A549 (cell line): ENCODE measurements around the gene ABHD12B. TPM values are rescaled to one million over a fixed set of nuclear protein-coding genes. Genes with fewer than 3 reads are reported as not detected.

Experiments used
- ATAC-seq, 2 experiments: fragments of 200-7000 bp in 1 of 2; fragments of >200 bp in 1 of 2; cut with Nextera tagmentation in 1 of 2; cut with Tn5 transposase in 1 of 2; 3 replicates each; pipeline versions ENCODE4 v1.8.0 to v1.9.1; 2018 to 2020; ENCODE audit warnings: mild to moderate bottlenecking in 1 of 2, moderate library complexity in 1 of 2
- CTCF ChIA-PET: fragments of 300-600 bp; sonication (Branson Sonifier 250); formaldehyde crosslinking; extraction: SDS; loops from one replicate; lab custom pipeline; 2021; ENCODE audit warnings: antibody characterized with exemption, inconsistent platforms; lab: Yijun Ruan, JAX
- POLR2A ChIA-PET: fragments of 350-600 bp; formaldehyde crosslinking; extraction: SDS; loops from one replicate; lab custom pipeline; 2021; ENCODE audit warnings: antibody characterized with exemption, inconsistent platforms; lab: Yijun Ruan, JAX
- DNase-seq, 2 experiments: peaks; one replicate each; pipeline versions ENCODE4 v3.0.0 to v3.0.0-alpha.2; 2011 to 2016; ENCODE audit warnings: low read depth in 1 of 2, low spot score in 1 of 2
- FAIRE-seq: peaks from 2 replicates; lab custom pipeline; 2011; peaks lifted over from hg19 to GRCh38; lab: Jason Lieb, UNC
- H3K27ac ChIP-seq, 2 experiments: fragments of >200 bp; sonication (Bioruptor Twin); formaldehyde crosslinking; 3 replicates each; pipeline ENCODE4 v1.5.1; 2016 to 2017
- H3K4me1 ChIP-seq: fragments of >200 bp; sonication (Bioruptor Twin); formaldehyde crosslinking; 3 replicates; pipeline ENCODE4 v1.6.1; 2016
- H3K4me2 ChIP-seq: fragments of >200 bp; sonication (Bioruptor Twin); formaldehyde crosslinking; 3 replicates; pipeline ENCODE4 v1.6.1; 2016
- H3K4me3 ChIP-seq: fragments of >200 bp; sonication (Bioruptor Twin); formaldehyde crosslinking; 3 replicates; pipeline ENCODE4 v1.5.1; 2016
- H3K9me3 ChIP-seq: fragments of >200 bp; sonication (Bioruptor Twin); formaldehyde crosslinking; 3 replicates; pipeline ENCODE4 v1.6.1; 2016
- BHLHE40 ChIP-seq: IDR thresholded peaks from 2 replicates; pipeline ENCODE4 v1.6.1; 2012; ENCODE audit warnings: low read depth, low read length, inconsistent platforms
- EP300 ChIP-seq, 2 experiments: fragments of >200 bp; sonication (Bioruptor Twin); formaldehyde crosslinking; IDR thresholded peaks; 2 replicates in 1 of 2; 3 replicates in 1 of 2; pipeline ENCODE4 v1.6.1; 2016 to 2017
- HDAC2 ChIP-seq: fragments of 200-600 bp; sonication (generic); IDR thresholded peaks from 2 replicates; pipeline ENCODE4 v1.6.1; 2016
- HOXA7 ChIP-seq: fragments of 250-450 bp; sonication (Bioruptor Pico); IDR thresholded peaks from 2 replicates; pipeline ENCODE4 v1.5.0; 2020; ENCODE audit warnings: mild to moderate bottlenecking, moderate library complexity
- MAFK ChIP-seq: fragments of 450-650 bp; IDR thresholded peaks from 2 replicates; pipeline ENCODE4 v1.6.1; 2014; ENCODE audit not compliant: partially characterized antibody
- NPAS2 ChIP-seq: fragments of 250-450 bp; sonication (Bioruptor Pico); IDR thresholded peaks from 2 replicates; pipeline ENCODE4 v1.8.0; 2022; ENCODE audit warnings: mild to moderate bottlenecking, moderate library complexity, borderline replicate concordance
- REST ChIP-seq: fragments of 200-600 bp; sonication (generic); IDR thresholded peaks from 2 replicates; pipeline ENCODE4 v1.6.1; 2016; ENCODE audit warnings: antibody characterized with exemption, mild to moderate bottlenecking, moderate library complexity
- RFX5 ChIP-seq: fragments of 450-650 bp; IDR thresholded peaks from 2 replicates; pipeline ENCODE4 v1.7.1; 2014; ENCODE audit warnings: antibody characterized with exemption, mild to moderate bottlenecking, moderate library complexity
- ZFP36 ChIP-seq: fragments of 450-650 bp; IDR thresholded peaks from 2 replicates; pipeline ENCODE4 v1.6.1; 2014; ENCODE audit warnings: borderline replicate concordance; ENCODE audit not compliant: partially characterized antibody
- WGBS: methylation state at CpG from one replicate; pipeline ENCODE4 v1.1.6; 2017; ENCODE audit errors: missing lambda C conversion rate; 5-methylcytosine and 5-hydroxymethylcytosine counted together
- polyA plus RNA-seq, 4 experiments: library from polyadenylated mRNA; depleted of rRNA in 3 of 4; stranded (reverse); fragments of >200 nt; fragmentation: RNase III in 1 of 4; extraction: RNeasy Plus Mini Kit Qiagen cat#74134 plus additional on column Dnase treatment in 1 of 4; gene quantifications; 2 replicates in 3 of 4; 3 replicates in 1 of 4; pipeline ENCODE4 v1.2.3, GENCODE V29; 2011 to 2017
- small RNA-seq, 6 experiments: library from RNA; depleted of rRNA; stranded (forward); fragments of <200 nt; gene quantifications; one replicate each; pipeline ENCODE3, GENCODE V24; 2012
- TF ChIP-seq, protein P1 (sequence below): fragments of >200 bp; sonication (Bioruptor Twin); formaldehyde crosslinking; IDR thresholded peaks from 3 replicates; pipeline ENCODE4 v1.6.1; 2016

Gene ABHD12B
- polyA plus RNA-seq, 2 of the 4 experiments (the other 2 are of a cell fraction), result not detected

DNA sequence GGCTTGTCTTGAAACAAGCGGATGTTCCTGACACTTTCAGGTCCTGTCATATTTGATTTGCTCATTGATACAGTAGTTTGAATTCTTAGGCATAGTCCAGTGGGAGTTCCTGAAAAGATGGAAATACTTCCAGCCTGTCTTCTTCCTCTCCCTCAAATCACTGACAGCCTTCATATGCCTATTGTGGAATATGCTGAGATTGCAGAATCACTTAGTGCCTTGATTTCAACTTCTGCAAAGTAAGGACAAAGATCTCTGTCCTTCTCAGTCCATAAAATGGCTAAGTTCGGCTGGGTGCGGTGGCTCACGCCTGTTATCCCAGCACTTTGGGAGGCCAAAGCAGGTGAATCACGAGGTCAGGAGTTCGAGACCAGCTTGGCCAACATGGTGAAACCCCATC, 79.2 kb downstream of the ABHD12B start:
- H3K9me3 ChIP-seq, result no peaks in the 10 kb centered on the region
- TF ChIP-seq ZFP36 (no peak), EP300 (IDR thresholded peaks at IDR 0.05) (no peak), MAFK (peak; percentile 97)
- no peak for ATAC-seq
- H3K4me3 ChIP-seq, result no peak overlapping the region
- H3K27ac ChIP-seq, result no peak overlapping the region
- no peak for FAIRE-seq
- ChIA-PET POLR2A (no interaction called here), CTCF (interaction anchor here (0.8 to 1.3 kb wide), 2 partner anchors 16 to 825 kb away, joined by 3 read pairs; no protein-coding TSS in a partner anchor)
- no peak overlapping the region for H3K4me2 ChIP-seq
- H3K4me1 ChIP-seq, result peaks cover 13% of the 10 kb centered on the region
- 96% methylated on average over 6 of the region's 6 CpGs for WGBS
- DNase-seq, result no peak

DNA sequence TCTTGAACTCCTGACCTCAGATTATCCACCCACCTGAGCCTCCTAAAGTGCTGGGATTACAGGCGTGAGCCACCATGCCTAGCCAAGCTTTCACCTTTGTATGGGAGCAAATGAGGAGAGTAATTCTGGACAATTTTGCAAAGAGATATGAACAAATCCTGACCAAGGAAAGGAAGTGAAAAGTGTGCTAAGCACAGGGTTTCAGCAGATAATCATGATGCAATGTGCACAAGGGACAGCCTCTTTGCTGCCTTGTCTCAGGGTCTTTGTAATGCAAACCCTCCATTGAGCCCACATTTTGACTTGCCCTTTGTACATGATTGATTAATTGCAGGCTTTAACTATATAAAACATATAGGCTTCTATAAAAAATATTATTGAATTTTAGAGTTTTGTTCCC, 81.6 kb downstream of the ABHD12B start:
- TF ChIP-seq NPAS2 (CRISPR knock-in tag), result no peak
- TF ChIP-seq MAFK, result no peak
- no peak for TF ChIP-seq RFX5
- TF ChIP-seq HDAC2, result no peak
- TF ChIP-seq BHLHE40, result no peak
- TF ChIP-seq REST, result no peak
- no peak for TF ChIP-seq HOXA7 (CRISPR knock-in tag)
- TF ChIP-seq, protein P1, sequence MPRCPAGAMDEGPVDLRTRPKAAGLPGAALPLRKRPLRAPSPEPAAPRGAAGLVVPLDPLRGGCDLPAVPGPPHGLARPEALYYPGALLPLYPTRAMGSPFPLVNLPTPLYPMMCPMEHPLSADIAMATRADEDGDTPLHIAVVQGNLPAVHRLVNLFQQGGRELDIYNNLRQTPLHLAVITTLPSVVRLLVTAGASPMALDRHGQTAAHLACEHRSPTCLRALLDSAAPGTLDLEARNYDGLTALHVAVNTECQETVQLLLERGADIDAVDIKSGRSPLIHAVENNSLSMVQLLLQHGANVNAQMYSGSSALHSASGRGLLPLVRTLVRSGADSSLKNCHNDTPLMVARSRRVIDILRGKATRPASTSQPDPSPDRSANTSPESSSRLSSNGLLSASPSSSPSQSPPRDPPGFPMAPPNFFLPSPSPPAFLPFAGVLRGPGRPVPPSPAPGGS, result no peak
- ChIA-PET POLR2A (interaction anchor here (3.2 kb wide), 1 partner anchor 10 kb away, joined by 21 read pairs; the partner anchor contains the start of gene PYGL), CTCF (interaction anchor here (0.7 to 3.4 kb wide), 9 partner anchors 8 to 286 kb away, joined by 3 to 29 read pairs (median 4); partner anchors contain the start of genes PYGL and TMX1)
- no peak overlapping the region; a peak in 1 of 6 replicates for H3K27ac ChIP-seq
- DNase-seq (no peak), ATAC-seq (no peak), FAIRE-seq (no peak)
- H3K9me3 ChIP-seq, result no peaks in the 10 kb centered on the region
- H3K4me3 ChIP-seq, result no peak overlapping the region
- H3K4me1 ChIP-seq, result peaks cover 17% of the 10 kb centered on the region
- no peak overlapping the region for H3K4me2 ChIP-seq
- 95% methylated on average over 1 of the region's 1 CpG for WGBS

Small RNA genes within 50 kb of the gene (small RNA-seq; reads per million reads assigned to genes)
- gene RF00593, result 0 reads per million in 6 experiments

Other genes starting within 250 kb of the ABHD12B start
- gene SAV1, start 203.7 kb upstream of the ABHD12B start, polyA plus RNA-seq (2011; rRNA removed), result 20.1 and 20.3 TPM in 2 replicates
- gene SAV1, start 203.7 kb upstream of the ABHD12B start, polyA plus RNA-seq (2017; fragmentation: RNase III; extraction: RNeasy Plus Mini Kit Qiagen cat#74134 plus additional on column Dnase treatment), result 17.5 to 20.3 TPM (median 18.2 TPM) in 3 replicates
- 19.5 and 20.5 TPM in 2 replicates for gene NIN, start 40.9 kb upstream of the ABHD12B start, polyA plus RNA-seq (2011; rRNA removed)
- gene NIN, start 40.9 kb upstream of the ABHD12B start, polyA plus RNA-seq (2017; fragmentation: RNase III; extraction: RNeasy Plus Mini Kit Qiagen cat#74134 plus additional on column Dnase treatment), result 11.8 to 12.6 TPM (median 12.4 TPM) in 3 replicates
- 119 and 122 TPM in 2 replicates for gene PYGL, start 72.4 kb downstream of the ABHD12B start, polyA plus RNA-seq (2011; rRNA removed)
- gene PYGL, start 72.4 kb downstream of the ABHD12B start, polyA plus RNA-seq (2017; fragmentation: RNase III; extraction: RNeasy Plus Mini Kit Qiagen cat#74134 plus additional on column Dnase treatment), result 95.9 to 112 TPM (median 112 TPM) in 3 replicates
- gene TRIM9, start 223.1 kb downstream of the ABHD12B start, polyA plus RNA-seq (2011; rRNA removed), result 21.2 and 24.6 TPM in 2 replicates
- gene TRIM9, start 223.1 kb downstream of the ABHD12B start, polyA plus RNA-seq (2017; fragmentation: RNase III; extraction: RNeasy Plus Mini Kit Qiagen cat#74134 plus additional on column Dnase treatment), result 4.8 to 5.7 TPM (median 5.4 TPM) in 3 replicates